IMR-90 (cell line): ENCODE results near the gene MYO7B. TPM values are rescaled to one million over a fixed set of nuclear protein-coding genes. Genes with fewer than 3 reads are reported as not detected.

Experiments
- ATAC-seq: fragments of 200-7000 bp; cut with Tn5 transposase; 2 replicates; pipeline ENCODE4 v1.9.1; 2020; ENCODE audit warnings: low read depth, mild to moderate bottlenecking, moderate library complexity
- BruUV-seq: library from RNA; stranded (reverse); fragments of 400-500 nt; replicated peaks from 2 replicates; lab custom pipeline; 2021; lab: Mats Ljungman, UMichigan
- CTCF ChIA-PET: fragments of 300-600 bp; formaldehyde crosslinking; extraction: SDS; loops from one replicate; lab custom pipeline; 2021; ENCODE audit warnings: antibody characterized with exemption; lab: Yijun Ruan, JAX
- POLR2A ChIA-PET: fragments of 300-600 bp; sonication (Branson Sonifier 250); formaldehyde crosslinking; loops from one replicate; lab custom pipeline; 2022; ENCODE audit warnings: antibody characterized with exemption; ENCODE audit not compliant: unreplicated experiment; lab: Charles Lee
- DNase-seq: peaks from one replicate; pipeline ENCODE4 v3.0.0; 2013
- H2AFZ ChIP-seq: replicated peaks from 2 replicates; pipeline ENCODE3; 2013; ENCODE audit warnings: low read length, mild to moderate bottlenecking; ENCODE audit not compliant: poor library complexity
- H2AK5ac ChIP-seq: 2 replicates; pipeline ENCODE4 v1.6.1; 2013; ENCODE audit warnings: low read depth, low read length, inconsistent platforms
- H2AK9ac ChIP-seq: replicated peaks from 2 replicates; pipeline ENCODE3; 2013; ENCODE audit warnings: mild to moderate bottlenecking, low read depth, low read length, moderate library complexity; ENCODE audit not compliant: poor library complexity
- H2BK120ac ChIP-seq: 2 replicates; pipeline ENCODE4 v1.6.1; 2013; ENCODE audit warnings: low read depth, low read length, inconsistent platforms
- H2BK15ac ChIP-seq: 3 replicates; pipeline ENCODE4 v1.6.1; 2013; ENCODE audit warnings: low read depth, low read length, inconsistent platforms
- H2BK20ac ChIP-seq: 2 replicates; pipeline ENCODE4 v1.6.1; 2013; ENCODE audit warnings: low read depth, mild to moderate bottlenecking, inconsistent platforms, low read length, moderate library complexity
- H2BK5ac ChIP-seq: 2 replicates; pipeline ENCODE4 v1.6.1; 2013; ENCODE audit warnings: mild to moderate bottlenecking, low read depth, low read length, inconsistent platforms; ENCODE audit not compliant: poor library complexity, severe bottlenecking
- H3K14ac ChIP-seq: replicated peaks from 2 replicates; pipeline ENCODE4 v1.6.1; 2013; ENCODE audit warnings: low read depth, low read length, inconsistent platforms
- H3K18ac ChIP-seq: 2 replicates; pipeline ENCODE4 v1.6.1; 2013; ENCODE audit warnings: low read depth, low read length, control low read depth
- H3K23ac ChIP-seq: 2 replicates; pipeline ENCODE4 v1.6.1; 2013; ENCODE audit warnings: low read depth, low read length, inconsistent platforms
- H3K27ac ChIP-seq: 2 replicates; pipeline ENCODE4 v1.5.1; 2013; ENCODE audit warnings: mild to moderate bottlenecking, control low read depth, low read length; ENCODE audit not compliant: insufficient read depth
- H3K27me3 ChIP-seq: 2 replicates; pipeline ENCODE4 v1.6.1; 2013; ENCODE audit warnings: low read length; ENCODE audit not compliant: control insufficient read depth, insufficient read depth
- H3K36me3 ChIP-seq: 2 replicates; pipeline ENCODE4 v1.6.1; 2013; ENCODE audit warnings: low read length, mixed read lengths; ENCODE audit not compliant: control insufficient read depth, insufficient read depth
- H3K4ac ChIP-seq: 2 replicates; pipeline ENCODE4 v1.6.1; 2013; ENCODE audit warnings: low read depth, low read length, inconsistent platforms
- H3K4me1 ChIP-seq: 2 replicates; pipeline ENCODE4 v1.6.1; 2013; ENCODE audit warnings: low read length, mixed read lengths; ENCODE audit not compliant: control insufficient read depth, insufficient read depth
- H3K4me2 ChIP-seq: 2 replicates; pipeline ENCODE4 v1.6.1; 2013; ENCODE audit warnings: low read depth, mild to moderate bottlenecking, control low read depth, low read length, moderate library complexity
- H3K4me3 ChIP-seq: 2 replicates; pipeline ENCODE4 v1.5.1; 2013; ENCODE audit warnings: low read depth, mild to moderate bottlenecking, control low read depth, low read length, moderate library complexity; ENCODE audit not compliant: insufficient read depth
- H3K56ac ChIP-seq: 2 replicates; pipeline ENCODE4 v1.6.1; 2013; ENCODE audit warnings: low read length, inconsistent platforms; ENCODE audit not compliant: insufficient read depth; ENCODE audit errors: extremely low read depth
- H3K79me1 ChIP-seq, 2 experiments: 2 replicates each; pipeline ENCODE4 v1.6.1; 2013; ENCODE audit warnings: low read length in 2 of 2, inconsistent platforms in 1 of 2, low read depth in 1 of 2
- H3K9ac ChIP-seq: 2 replicates; pipeline ENCODE4 v1.6.1; 2013; ENCODE audit warnings: low read depth, low read length, control low read depth
- H3K9me1 ChIP-seq: 2 replicates; pipeline ENCODE4 v1.6.1; 2013; ENCODE audit warnings: low read length, inconsistent platforms; ENCODE audit not compliant: insufficient read depth
- H3K9me3 ChIP-seq: 2 replicates; pipeline ENCODE4 v1.6.1; 2013; ENCODE audit warnings: low read length; ENCODE audit not compliant: control insufficient read depth, insufficient read depth
- H4K20me1 ChIP-seq: 2 replicates; pipeline ENCODE4 v1.6.1; 2013; ENCODE audit warnings: low read length, inconsistent platforms; ENCODE audit not compliant: insufficient read depth
- H4K5ac ChIP-seq: 2 replicates; pipeline ENCODE4 v1.6.1; 2013; ENCODE audit warnings: mild to moderate bottlenecking, low read depth, low read length, control low read depth
- H4K8ac ChIP-seq, 2 experiments: 2 replicates each; pipeline ENCODE4 v1.6.1; 2013; ENCODE audit warnings: low read depth in 2 of 2, low read length in 2 of 2, control low read depth in 1 of 2, inconsistent platforms in 1 of 2
- H4K91ac ChIP-seq: 2 replicates; pipeline ENCODE4 v1.6.1; 2013; ENCODE audit warnings: low read depth, low read length, inconsistent platforms; ENCODE audit not compliant: insufficient read depth
- CEBPB ChIP-seq: IDR thresholded peaks from 2 replicates; pipeline ENCODE4 v1.6.1; 2012; ENCODE audit warnings: low read depth, low read length, improper control_type of control experiment
- RAD21 ChIP-seq: IDR thresholded peaks from 2 replicates; pipeline ENCODE4 v1.6.1; 2012; ENCODE audit warnings: low read length, improper control_type of control experiment
- SMC3 ChIP-seq: fragments of 150-350 bp; IDR thresholded peaks from 2 replicates; pipeline ENCODE4 v1.6.1; 2016; ENCODE audit warnings: low read depth, mild to moderate bottlenecking, antibody characterized with exemption, low read length, moderate library complexity
- WGBS, 2 experiments: methylation state at CpG; one replicate each; pipeline versions ENCODE4 v1.1.5 to v1.1.7; 2013; ENCODE audit warnings: missing lambda C conversion rate in 2 of 2; ENCODE audit not compliant: insufficient read length in 1 of 2; ENCODE audit errors: extremely low coverage in 2 of 2; 5-methylcytosine and 5-hydroxymethylcytosine counted together
- dilution Hi-C: fragments of 300-500 bp; cut with HindIII; formaldehyde crosslinking; loops from one replicate; pipeline ENCODE4 v1.14.3; 2018; ENCODE audit warnings: low sequenced_read_pairs; ENCODE audit not compliant: unreplicated experiment
- in situ Hi-C: fragments of 300-500 bp; cut with MboI; formaldehyde crosslinking; loops from 3 replicates; pipeline ENCODE4 v1.14.3; 2019; ENCODE audit warnings: low sequenced_read_pairs, inconsistent platforms, mixed read lengths
- intact Hi-C: fragments of 100-400 bp; cut with micrococcal nuclease; formaldehyde crosslinking; loops from 2 replicates; pipeline ENCODE4 v1.10.0; 2022
- polyA plus RNA-seq, 3 experiments: library from polyadenylated mRNA; depleted of rRNA; stranded (reverse); fragments of >200 nt; gene quantifications; 2 replicates each; pipeline ENCODE4 v1.2.3, GENCODE V29; 2012; ENCODE audit warnings: low replicate concordance in 1 of 3
- total RNA-seq: library from RNA; depleted of rRNA; stranded (reverse); fragments of >200 nt; gene quantifications from 2 replicates; pipeline ENCODE4 v1.2.3, GENCODE V29; 2012
- TF ChIP-seq, protein P1 (sequence below): conservative IDR thresholded peaks from 2 replicates; pipeline ENCODE4 v1.5.1; 2012; ENCODE audit warnings: mild to moderate bottlenecking, low read depth, low read length, improper control_type of control experiment

The MYO7B gene
- total and polyA plus RNA-seq, 2 of the 4 experiments (the other 2 are of a cell fraction), result 0.18 to 0.46 TPM

DNA sequence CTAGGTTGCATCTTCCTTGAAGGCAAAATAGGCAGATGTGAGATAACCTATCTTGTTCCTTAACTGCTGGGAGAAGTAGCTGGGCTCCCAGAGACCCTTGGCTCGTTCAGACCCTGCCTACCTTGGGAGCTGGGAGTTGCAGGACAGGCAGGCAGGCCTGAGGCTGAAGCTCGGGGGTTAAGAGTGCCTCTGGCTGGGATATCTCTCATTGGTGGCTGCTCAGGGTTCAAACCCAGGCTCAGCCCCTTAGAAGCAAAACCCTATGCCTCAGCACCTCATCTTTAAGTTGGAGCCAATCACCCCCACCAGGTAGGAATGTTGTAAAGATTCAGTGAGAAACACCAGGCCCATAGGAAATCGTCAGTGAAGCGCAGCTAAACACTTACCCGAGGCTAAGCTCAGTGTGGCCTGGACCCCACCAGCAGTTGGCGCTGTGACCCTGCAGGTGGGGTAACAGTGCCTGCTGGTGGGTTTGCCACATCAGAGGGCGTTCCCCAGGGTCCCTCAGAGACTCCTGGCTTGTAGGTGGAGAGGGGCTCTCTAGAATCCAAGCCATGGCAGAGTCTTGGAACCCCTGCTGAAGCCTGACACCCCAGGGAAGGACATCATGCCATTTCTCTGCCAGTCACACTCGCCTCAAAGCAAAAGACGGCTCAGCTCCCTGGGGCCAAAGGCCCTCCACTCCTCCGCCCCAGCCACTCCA, 55.9 kb downstream of the MYO7B start:
- Histone ChIP-seq H2AFZ (peak overlapping the region; percentile 90), H3K79me1 (no peaks in the 10 kb centered on the region), H3K56ac (no peak overlapping the region), H2BK120ac (no peak overlapping the region), H2BK20ac (no peak overlapping the region), H2BK15ac (no peak overlapping the region), H2BK5ac (no peak overlapping the region), H3K4me1 (no peaks in the 10 kb centered on the region), H3K23ac (no peak overlapping the region), H3K4me3 (no peak overlapping the region), H4K91ac (no peak overlapping the region), H3K9me1 (no peaks in the 10 kb centered on the region), H3K27ac (no peak overlapping the region), H3K27me3 (peaks cover 7% of the 10 kb centered on the region), H3K4me2 (no peak overlapping the region), H3K18ac (no peak overlapping the region), H2AK9ac (peak overlapping the region; percentile 98), H3K36me3 (no peaks in the 10 kb centered on the region), H4K8ac (peak overlapping the region in 1 of 2 experiments; percentile 69; a peak in 1 of 4 replicates), H3K4ac (0 out of 2 replicates have a peak overlapping the region, but pooled peaks have one; percentile 24), H4K5ac (no peak overlapping the region), H3K9me3 (no peaks in the 10 kb centered on the region), H4K20me1 (no peaks in the 10 kb centered on the region), H2AK5ac (no peak overlapping the region), H3K9ac (no peak overlapping the region), H3K14ac (no peak overlapping the region; the same call in 1 of the 2 replicates)
- TF ChIP-seq, protein P1, sequence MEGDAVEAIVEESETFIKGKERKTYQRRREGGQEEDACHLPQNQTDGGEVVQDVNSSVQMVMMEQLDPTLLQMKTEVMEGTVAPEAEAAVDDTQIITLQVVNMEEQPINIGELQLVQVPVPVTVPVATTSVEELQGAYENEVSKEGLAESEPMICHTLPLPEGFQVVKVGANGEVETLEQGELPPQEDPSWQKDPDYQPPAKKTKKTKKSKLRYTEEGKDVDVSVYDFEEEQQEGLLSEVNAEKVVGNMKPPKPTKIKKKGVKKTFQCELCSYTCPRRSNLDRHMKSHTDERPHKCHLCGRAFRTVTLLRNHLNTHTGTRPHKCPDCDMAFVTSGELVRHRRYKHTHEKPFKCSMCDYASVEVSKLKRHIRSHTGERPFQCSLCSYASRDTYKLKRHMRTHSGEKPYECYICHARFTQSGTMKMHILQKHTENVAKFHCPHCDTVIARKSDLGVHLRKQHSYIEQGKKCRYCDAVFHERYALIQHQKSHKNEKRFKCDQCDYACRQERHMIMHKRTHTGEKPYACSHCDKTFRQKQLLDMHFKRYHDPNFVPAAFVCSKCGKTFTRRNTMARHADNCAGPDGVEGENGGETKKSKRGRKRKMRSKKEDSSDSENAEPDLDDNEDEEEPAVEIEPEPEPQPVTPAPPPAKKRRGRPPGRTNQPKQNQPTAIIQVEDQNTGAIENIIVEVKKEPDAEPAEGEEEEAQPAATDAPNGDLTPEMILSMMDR, result peak; percentile 92
- TF ChIP-seq RAD21, result peak; percentile 95
- peak; percentile 80 for TF ChIP-seq SMC3
- no peak for TF ChIP-seq CEBPB
- DNase-seq, result peak; percentile 51
- in situ Hi-C loops, result no loop called here
- dilution Hi-C loops, result no loop called here
- POLR2A ChIA-PET, result no interaction called here
- no TSS peak for BruUV-seq
- peak; percentile 99 for ATAC-seq
- CTCF ChIA-PET, result interaction anchor here (0.6 to 2.1 kb wide), 11 partner anchors 12 to 411 kb away, joined by 3 to 15 read pairs (median 5); partner anchors contain the start of gene LIMS2
- 50% methylated on average over 2 of the region's 10 CpGs; no CpG with 5 or more reads in 1 of the 2 experiments for WGBS, 2 experiments
- intact Hi-C loops, result loop anchor here (1.0 kb wide), 2 partner anchors 58 to 104 kb away; no protein-coding TSS in a partner anchor
